ENCODE measurements around the gene LAMB3.
"Not testable (repeated sequence)": the region's sequence is repeated elsewhere in the genome, so short reads cannot be mapped to it uniquely, and the experiment has no call there.

The LAMB3 gene

DNA sequence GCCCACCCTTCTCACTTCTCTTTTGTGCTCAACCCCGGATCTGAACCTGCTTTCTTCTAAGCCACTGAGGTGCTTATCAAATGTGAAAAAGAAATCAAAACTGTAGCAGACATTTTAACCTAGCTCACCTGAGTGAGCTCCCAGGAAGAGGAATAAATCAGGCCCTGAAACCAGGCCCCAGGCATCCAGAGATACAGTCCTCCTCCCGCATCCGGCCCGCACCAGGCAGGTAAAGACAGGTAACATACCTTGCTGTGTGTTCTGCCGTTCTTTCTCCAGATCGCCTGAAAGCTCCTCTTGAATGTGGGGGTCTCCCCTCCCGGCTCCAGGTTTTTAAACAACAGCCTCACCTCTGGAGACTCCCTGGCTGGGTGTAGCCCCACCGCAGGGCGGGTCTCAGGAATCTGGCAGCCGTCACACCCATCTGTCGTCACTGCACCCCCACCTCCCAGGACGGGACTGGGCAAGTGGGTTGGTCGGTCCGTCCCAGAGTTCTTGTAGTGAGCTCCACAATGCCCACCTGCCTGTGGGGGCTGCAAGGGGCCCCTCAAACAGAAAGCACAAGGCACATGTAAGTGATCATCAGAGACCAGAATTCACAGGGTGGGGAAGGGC lies at the start of gene LAMB3:
Gene LAMB3, minus strand, starts transcription at position 305 of the 615 bp plus-strand sequence. CDS start 1,481 bp downstream, outside the sequence.
- no peak for DNase-seq

DNA sequence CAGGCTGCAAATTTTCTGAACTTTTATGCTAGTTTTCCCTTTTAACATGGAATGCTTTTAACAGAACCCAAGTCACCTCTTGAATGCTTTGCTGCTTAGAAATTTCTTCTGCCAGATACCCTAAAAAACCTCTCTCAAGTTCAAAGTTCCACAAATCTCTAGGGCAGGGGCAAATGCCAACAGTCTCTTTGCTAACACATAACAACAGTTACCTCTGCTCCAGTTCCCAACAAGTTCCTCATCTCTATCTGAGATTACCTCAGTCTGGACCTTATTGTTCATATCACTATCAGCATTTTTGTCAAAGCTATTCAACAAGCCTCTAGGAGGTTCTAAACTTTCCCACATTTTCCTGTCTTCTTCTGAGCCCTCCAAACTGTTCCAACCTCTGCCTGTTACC lies 48.5 kb upstream of the LAMB3 start:
- DNase-seq, result not testable (repeated sequence)

DNA sequence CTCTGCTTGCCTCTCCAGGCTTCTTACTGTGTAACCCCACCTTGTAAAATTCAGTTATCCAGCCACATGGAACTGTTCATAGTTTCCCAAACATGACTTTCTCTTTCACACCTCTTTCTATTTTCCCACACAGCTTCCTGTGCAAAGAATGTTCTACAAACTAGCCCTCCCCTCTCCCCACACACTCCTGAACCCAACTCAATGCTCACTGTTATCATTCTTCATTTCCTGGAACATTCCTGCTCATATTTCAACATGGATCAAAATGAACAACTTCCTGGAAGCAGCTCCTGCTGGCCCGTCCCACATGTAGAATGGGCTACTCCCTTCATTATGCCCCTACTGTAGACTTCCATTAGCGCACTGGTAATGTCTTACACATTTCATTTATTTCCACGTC lies 44.9 kb upstream of the LAMB3 start:
- DNase-seq, result no peak

DNA sequence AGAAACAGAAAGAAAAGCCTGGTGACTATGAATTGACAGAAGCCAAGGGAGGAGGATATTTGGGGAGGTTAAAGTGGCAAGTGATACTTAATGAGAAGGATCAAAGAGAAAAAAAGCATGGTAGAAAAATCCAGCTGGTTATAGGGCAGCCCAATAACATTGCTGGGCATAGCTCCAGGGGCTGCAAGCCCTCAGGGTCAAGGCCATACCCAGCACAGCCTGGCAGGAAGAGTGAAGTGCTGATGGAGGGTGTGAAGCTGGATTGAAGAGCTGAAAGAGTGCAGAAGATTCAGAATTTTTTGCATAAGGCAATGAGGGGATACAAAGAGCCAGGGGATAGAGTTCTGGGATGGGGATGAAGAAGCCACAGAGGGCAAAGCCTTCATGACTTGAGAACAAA lies 44.4 kb upstream of the LAMB3 start:
- no peak for DNase-seq

DNA sequence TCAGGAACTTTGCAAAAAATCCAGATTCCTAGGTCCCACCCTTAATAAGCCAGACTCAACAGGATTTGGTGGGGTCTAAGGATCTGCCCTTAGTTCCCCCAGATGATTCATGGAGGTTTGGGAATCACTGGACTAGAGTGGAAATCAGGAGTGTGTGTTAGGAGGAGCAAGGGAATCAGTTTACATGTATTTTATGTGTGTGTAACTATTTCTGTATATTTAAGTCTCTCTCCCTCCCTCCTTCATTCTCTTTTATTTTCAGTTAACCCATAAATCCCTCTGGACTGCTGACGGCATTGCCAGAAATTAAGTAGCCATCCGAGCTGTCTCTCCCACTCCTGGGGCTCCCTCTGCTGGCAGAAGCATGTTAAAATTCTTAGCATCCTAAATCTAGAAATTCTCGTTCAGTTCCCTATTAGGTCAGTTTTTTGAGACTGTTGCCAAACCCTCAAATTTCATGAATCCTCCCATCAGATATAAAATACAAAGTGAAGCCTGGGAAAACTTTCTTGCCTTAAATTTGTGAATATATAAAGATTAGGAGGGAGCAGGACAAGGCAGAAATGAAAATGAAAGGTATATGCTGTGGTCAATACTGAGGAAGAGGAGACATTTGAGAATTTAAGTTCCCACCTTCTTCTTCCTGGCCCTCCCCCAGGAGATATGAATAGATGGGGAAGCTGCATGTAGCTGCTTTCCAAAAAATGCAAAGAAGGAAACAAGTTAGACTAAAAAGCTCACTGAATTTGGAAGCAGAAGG lies 40.7 kb upstream of the LAMB3 start:
- peak; percentile 44 for DNase-seq

DNA sequence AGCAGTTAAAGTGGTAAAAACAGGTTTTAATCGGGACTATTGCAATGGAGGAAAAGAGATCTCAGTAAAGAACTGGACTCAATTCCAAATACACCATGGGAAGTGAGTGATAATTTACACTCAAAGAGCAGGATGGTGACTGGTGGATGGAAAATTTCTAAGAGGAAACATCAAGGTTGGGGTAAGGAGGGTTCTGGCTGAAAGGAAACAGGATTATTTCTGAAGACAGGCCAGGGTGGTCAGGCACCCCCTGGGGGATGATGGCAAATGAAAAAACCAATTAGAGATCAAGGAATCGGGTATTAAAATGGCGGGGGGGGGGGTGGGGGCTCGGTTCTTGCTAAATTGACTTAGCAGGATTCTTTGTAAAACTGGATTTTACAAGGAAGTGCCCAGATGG lies 40.1 kb upstream of the LAMB3 start:
- DNase-seq, result no peak

DNA sequence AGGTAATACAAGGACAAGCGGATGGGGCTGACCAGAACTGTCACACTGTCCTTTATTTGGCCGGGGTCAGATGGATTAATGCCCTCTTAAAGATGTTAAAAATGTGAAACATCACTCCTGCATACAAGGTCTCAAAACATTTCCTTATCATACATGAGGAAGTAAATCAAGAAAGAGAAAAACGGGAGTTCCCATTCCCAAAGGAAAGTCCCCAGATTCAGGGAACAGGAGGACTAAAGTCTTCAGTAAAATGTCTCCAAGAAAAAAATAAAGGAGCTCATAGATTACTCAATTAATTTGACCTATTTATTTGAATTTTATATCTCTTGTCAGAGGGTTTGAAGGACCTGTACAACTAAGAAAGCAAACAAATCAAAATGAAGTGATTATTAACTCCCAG lies 39.0 kb upstream of the LAMB3 start:
- no peak for DNase-seq

DNA sequence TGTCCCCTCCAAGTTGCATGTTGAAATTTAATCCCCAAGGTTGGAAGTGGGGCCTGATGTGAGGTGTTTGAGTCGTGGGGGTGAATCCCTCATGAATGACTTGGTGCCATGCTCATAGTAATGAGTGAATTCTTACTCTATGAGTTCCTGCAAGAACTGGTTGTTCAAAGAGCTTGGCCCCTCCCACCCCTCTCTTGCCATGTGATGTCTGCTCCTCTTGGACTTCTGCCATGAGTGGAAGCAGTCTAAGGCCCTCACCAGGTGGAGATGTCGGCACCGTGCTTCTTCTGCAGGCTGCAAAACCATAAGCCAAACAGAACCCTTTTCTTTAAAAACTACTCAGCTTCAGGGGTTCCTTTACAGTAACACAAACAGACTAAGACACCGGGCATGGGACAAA lies 37.3 kb upstream of the LAMB3 start:
- no peak for DNase-seq

DNA sequence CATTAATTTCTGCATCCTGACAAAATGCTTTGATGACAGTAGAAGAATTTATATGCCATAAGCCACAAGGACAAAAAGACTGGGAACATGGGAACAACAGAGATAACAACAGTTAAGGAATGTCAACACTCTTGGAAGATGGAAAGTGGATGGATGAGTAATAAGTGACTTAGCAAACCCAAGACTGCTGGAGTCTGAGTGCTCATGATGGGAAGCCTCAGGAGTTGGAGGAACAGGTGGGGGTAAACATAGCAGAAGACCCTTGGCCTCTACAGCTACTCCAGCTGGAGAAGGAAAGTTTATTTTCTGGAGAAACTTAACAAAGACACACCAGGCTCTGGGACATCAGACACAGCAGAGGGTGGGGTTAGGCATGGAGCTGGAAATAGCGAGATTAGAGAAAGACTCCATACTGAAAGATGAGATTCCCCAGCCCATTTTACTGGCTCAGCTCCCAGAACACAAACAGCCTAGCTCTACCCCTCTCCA lies 36.6 kb upstream of the LAMB3 start:
- DNase-seq, result no peak

DNA sequence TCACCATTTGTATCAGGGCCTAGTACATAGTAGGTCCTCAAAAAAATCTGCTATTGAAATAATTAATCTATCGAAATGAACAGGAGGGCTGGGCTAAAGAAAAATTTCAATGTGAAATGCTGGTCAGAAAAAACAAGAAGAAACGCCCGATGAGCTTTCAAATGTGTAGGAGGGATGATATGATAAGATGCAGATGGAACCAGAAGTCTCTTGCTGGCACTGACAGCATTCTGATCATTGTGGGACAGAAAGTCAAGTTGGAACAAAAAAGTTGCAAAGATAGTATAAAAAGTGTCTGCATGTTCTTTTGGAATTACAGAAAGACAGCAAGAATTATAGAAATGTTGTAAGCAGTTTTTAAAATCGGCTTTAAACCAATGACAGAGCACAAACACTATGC lies 34.1 kb upstream of the LAMB3 start:
- no peak for DNase-seq

DNA sequence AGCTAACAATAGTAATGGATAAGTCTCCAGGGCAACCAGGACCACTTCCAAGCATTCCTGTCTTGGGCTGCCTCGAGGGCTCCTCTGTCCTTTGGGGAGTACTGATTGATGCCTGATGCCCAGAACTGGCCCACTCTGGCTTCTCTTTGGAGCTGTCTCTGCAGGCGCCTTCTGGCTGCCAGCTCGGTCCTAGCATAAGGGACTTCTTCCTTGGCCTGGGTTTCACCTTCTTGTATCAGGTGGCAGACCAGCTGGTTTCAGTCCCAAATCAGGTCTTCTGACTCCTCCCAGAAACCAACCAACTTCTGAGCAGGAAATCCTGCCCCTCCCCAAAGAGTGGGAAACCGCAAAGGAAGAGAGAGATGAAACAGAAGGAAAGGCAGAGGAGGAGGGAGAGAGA lies 33.6 kb upstream of the LAMB3 start:
- DNase-seq, result no peak

DNA sequence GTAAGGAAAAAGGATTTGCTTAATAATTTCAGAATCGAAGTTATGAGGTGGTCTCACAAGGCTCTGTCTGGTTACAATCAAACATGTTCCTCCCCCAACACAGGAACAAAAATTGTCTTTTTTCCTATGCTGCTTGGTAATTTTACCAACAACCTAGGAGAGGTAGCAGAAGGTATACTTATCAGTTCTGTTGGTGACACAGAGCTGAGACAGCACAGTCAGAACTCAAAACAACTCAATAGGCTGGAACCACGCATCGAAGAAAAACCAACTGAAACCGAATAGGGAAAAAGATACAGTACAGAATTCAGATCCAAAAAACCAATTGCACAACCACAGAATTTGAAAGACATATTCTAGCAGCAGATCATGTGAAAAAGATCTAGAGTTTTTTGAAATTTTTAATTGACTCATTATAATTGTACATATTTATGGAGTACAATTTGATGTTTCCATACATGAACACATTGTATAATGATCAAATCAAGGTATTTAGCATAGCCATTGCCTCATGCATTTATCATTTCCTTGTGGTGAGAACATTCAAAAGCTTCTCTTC lies 26.8 kb upstream of the LAMB3 start:
- DNase-seq, result no peak

DNA sequence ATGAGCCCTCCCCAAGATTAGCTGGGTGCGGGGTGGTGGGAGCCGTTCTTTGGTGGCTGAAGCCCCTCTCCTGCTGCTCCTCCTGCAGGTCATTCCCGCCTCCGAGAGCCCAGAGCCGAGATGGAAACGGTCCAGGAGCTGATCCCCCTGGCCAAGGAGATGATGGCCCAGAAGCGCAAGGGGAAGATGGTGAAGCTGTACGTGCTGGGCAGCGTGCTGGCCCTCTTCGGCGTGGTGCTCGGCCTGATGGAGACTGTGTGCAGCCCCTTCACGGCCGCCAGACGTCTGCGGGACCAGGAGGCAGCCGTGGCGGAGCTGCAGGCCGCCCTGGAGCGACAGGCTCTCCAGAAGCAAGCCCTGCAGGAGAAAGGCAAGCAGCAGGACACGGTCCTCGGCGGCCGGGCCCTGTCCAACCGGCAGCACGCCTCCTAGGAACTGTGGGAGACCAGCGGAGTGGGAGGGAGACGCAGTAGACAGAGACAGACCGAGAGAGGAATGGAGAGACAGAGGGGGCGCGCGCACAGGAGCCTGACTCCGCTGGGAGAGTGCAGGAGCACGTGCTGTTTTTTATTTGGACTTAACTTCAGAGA lies 23.4 kb upstream of the LAMB3 start:
- no peak for DNase-seq

DNA sequence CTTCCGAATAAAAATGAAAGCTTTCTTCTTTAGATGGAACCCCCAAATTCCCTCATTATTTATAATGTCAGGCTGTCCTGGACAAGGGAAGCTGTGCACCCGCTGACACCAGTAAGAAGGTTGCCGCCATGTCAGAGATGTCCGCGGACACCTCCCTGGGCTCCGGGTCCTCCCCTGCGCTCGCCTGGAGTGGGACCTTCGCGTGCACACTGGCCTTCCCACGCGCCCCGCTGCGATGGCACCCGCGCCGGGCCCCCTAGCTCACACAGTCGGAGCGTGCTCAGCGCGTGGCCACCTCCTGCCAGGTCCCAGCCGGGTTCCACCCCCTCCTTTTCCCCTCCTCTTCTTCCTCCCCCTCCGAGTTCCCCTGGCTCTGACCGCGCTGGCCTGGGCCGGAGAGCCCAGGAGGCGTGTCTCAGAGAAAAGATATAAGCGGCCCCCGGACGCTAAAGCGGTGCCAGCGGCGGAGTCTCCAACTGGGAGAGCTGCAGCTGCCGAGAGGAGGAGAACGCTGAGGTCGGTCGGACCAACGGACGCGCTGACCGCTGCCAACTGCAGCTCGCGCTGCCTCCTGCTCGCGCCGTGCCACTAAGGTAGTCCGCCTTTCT lies 22.8 kb upstream of the LAMB3 start, which contains the start of gene G0S2:
Gene G0S2, plus strand, starts transcription at position 456 of the 608 bp plus-strand sequence. CDS start 273 bp downstream, outside the sequence.
- no peak for DNase-seq

DNA sequence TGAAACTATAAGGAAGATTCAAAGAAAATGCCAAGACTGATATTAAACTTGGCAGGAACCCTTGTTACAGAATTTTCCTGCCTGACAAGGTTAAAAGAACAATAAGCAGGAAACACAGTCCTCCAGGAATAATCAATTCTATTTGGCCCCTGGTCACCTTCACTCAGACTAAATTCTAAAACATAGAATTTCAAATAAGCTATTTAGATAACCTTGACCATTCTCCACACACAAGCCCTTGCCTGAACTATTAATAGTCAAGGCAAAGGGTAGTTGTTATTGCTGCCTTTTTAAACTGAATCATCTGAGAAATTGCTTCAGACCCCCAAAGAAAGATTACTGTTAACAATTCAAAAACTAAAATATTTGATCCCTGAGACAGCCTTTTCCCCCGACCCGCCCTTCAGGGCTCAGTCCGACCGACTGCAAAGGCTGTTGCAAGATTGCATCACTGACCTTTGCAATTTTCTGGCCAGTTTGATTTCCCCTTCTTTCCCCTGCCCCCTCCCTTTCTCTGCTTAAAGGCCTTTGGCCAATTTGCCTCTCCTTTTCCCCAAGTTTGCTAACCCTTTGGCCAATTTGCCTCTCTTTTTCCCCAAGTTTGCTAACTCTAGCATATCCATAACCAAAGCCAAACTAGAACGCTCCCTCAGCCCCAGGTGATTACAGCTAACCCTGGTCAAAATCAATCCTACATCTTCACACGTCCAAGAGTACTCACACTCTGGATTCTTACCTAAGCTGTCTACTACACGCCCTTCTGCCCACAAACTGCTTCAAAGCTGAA lies 21.6 kb upstream of the LAMB3 start:
- DNase-seq, result no peak

DNA sequence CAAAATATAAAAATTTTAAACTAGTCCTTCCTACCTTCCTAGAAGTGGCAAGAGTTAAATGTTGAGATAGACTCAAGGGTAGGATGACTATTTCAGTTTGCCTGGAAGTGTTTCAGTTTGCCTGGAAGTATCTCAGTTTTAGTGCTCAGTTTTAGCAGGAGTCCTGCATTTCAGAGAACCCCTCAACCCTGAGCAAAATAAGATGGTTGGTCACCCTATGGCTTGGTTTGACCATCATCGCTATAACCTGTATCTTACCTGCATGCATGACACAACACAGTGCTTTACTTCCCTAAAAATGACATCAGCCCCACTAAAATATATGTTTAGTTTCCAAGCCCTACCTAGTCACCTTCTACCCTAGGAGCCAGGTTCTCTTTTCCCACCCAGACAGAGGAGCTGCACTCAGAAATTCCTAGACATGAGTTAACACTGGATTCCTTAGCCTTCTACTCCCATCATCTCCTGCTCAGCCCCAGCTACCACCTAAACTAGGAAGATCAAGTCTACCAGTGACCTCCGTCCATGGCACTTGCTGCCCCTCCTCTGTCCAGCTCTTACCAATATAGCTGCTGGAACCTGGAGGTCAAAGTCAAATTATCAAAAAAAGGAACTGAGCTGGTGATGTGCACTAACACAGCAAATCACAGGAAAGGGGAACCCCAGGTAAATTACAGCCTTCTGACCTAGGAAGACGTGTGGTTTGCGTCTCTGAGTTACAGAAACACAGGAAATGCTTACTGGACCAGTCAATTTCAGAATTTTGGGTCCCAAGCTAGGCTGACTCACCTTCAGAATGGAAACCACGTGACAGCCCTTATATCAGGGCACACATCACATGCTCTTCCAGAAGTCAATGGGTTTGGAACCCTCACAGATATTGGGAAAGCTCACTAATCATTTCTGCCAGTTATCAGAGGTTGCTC lies 20.7 kb upstream of the LAMB3 start:
- no peak for DNase-seq

DNA sequence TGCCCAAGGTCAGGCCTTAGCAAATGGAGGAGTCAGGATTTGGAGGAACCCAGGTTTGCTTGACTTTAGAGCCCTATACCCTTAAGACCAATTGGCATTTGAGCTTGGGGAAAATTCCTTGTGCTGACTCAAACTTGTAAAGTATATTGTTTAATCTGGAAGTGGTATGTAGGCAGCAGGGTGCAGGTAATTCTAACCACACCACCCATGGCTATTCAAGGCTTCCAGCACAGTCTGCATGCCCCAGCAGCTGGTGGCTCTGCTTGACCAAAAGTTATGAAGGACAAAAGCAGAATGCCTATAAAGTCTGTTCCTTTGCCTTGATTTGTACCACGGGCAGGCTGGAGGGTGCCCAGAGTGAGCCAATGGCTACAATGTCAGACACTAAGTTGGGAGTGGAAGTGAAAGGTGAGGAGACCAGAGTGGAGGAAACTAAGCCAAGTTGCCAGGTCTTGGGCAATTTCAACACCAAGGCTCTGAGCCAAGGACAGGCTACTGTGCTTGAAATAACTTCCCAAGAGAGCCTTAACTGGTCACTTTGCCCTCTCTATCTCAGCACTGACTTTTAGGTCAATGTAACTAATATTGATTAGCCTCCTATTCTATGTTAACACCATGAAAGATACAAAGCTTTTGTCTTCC lies 18.3 kb upstream of the LAMB3 start:
- no peak for DNase-seq

DNA sequence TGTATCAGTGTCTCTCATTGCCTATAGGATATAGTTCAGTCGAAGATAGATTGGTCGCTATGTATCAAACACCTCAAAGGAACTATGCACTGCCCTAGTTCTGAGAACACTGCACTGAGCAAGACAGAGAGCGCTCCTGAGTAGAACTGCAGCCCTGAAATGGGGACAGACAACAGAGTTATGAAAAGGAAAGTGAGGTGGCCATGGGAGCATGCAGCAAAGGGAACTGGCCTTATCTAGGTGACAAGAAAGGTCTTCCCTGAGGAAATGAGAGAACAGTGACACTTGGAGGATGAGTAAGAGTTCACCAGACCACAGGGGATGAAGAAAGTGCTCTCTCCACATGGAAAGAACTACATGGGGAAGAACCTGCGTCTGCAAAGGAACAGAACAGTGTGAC lies 15.5 kb upstream of the LAMB3 start:
- DNase-seq, result no peak

DNA sequence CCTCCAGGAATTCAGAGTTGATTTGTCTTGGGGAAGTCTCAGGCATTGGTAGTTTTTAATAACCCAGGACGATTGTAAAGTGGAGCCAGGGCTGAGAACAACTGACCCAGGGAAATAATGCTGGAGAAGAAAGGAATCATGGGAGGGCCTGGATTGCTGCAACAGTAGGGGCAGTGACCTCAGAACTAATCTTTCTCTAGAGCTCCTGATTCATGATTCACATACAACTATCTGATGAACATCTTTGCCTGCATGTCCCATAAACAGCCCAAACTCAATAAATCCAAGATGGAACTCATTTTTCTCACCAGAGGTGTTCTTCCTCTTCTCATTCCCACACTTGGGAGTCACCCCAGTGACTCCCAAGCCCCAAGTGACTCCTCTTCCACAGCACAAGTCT lies 14.9 kb upstream of the LAMB3 start:
- no peak for DNase-seq

DNA sequence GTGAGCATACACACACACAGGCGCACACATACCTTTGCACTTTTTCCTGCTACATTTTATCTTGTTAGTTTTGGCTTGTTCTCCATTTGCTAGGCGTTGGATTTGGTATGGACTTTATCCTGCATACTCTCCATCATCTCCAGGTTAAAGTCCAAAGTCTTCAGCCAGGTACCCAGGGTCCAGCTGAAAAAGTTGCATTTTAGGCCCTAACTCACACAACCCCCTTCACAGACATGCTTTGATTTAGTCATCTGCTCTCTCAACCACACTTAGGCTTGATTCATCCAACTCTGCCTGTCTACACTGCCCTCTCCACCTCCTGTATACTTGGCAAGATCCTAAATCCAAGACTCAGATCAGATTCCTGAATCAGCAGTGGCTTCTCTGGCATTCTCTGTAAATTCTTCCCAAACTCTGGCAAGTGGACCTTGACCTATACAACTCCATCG lies 10.7 kb upstream of the LAMB3 start:
- DNase-seq, result no peak

DNA sequence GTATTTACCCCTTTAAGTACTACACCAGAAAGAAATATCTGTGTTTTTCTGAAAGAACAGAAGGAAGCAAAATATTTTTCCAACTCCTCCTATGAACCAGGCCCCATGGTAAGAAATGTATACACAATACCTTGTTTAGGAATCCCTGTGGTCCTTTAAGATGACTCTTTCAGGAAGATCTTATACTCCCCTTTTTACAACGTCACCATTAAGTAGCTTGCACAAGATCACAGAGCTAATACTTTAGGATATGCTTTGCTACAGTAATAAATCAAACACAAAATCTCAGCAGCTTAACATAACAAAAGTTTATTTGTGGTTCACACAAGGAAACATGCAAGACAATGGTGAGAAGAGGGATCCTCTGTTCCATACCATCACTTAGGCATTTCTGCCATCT lies 8.8 kb upstream of the LAMB3 start:
- DNase-seq, result no peak
